Measurements from ENCODE around the gene VPS26B.

GRCh38 chr11:134223836-134224709 lies at the start of gene VPS26B, which contains the start of gene NCAPD3:
- TF ChIP-seq CTCF (IDR thresholded peaks at IDR 0.05) (no peak), ZNF512 (CRISPR knock-in tag; IDR thresholded peaks at IDR 0.05; ENCODE audit: borderline replicate concordance) (no peak), TEAD4 (CRISPR knock-in tag; IDR thresholded peaks at IDR 0.05) (no peak), ZNF281 (CRISPR knock-in tag; IDR thresholded peaks at IDR 0.05) (no peak), ATF6 (CRISPR knock-in tag; IDR thresholded peaks at IDR 0.05) (no peak), USF2 (CRISPR knock-in tag; IDR thresholded peaks at IDR 0.05) (no peak), ZNF121 (CRISPR knock-in tag; IDR thresholded peaks at IDR 0.05) (no peak), SP1 (CRISPR knock-in tag; conservative IDR thresholded peaks at IDR 0.05) (no peak), FOXK1 (CRISPR knock-in tag; IDR thresholded peaks at IDR 0.05) (no peak; the same call in 1 of the 2 replicates)
